GM18498 (cell line): ENCODE measurements around the gene TM4SF18.
"Not testable (repeated sequence)": the region's sequence is repeated elsewhere in the genome, so short reads cannot be mapped to it uniquely, and the experiment has no call there.

Experiments used
- ATAC-seq: cut with Tn5 transposase; IDR thresholded peaks from one replicate; pipeline ENCODE4 v1.9.1; 2021; ENCODE audit warnings: mild to moderate bottlenecking, moderate library complexity; ENCODE audit not compliant: unreplicated experiment

Gene TM4SF18, protein sequence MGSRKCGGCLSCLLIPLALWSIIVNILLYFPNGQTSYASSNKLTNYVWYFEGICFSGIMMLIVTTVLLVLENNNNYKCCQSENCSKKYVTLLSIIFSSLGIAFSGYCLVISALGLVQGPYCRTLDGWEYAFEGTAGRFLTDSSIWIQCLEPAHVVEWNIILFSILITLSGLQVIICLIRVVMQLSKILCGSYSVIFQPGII

GRCh38 chr3:149333176-149333859, at the start of gene TM4SF18:
TSS of gene TM4SF18 (minus strand) at chr3:149333636. CDS start at chr3:149333382, 254 bp downstream.
- ATAC-seq = no peak

DNA sequence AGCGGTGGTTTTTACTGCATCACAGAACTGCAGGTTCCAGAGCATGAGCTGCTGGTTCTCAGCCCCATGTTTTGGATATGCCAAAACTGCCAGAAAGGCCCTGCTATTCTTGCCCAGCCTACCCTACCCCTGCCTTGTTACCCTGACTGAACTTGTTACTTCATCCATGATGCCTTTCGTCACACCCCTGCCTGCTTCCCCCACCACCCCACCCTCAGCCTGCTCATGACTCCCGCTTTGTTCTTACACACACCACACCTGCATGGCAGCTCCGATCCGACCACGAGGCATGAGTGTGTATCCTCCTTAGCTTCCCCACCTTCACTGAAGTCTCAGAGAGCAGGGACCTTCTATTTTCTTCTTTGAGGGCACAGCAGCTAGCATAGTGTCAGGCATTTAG, 49.1 kb upstream of the TM4SF18 start:
- ATAC-seq = no peak

- ATAC-seq = no peak
These were observed 48.6 kb upstream of the TM4SF18 start for GRCh38 chr3:149382101-149382467.

DNA sequence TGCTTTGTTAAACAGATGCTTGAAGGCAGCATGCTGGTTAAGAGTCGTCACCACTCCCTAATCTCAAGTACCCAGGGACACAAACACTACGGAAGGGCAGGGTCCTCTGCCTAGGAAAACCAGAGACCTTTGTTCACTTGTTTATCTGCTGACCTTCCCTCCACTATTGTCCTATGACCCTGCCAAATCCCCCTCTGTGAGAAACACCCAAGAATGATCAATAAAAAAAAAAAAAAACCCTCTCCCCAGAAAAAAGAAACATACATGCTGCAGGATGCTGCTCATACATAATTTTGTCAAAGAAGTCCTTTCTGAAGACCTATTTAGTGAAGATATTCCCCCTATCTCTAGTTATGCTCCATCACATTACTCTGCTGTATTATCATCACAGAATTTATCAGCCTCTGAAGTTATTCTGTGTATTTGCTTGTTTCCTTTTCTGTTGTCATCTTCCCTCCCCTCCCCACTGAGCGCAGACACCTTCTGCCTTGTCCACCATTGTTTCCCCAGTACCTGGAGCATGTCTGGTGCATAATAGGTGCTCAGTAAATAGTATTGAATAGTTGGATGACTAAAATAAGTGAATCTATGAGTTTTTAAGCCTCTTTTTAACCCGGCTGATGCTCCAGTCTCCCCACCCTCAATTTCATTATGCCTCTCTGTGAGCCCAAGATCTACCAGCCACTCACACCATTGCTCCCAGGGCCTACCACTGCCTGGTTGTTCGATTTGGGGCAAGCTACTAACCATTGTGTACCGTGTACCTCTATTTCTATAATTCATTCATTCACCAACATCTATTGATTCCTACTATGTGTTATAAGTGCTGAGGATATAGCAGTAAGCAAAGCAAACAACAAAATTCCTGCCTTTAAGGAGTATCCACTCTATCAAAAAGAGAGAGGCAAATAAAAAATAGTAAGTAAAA, 48.0 kb upstream of the TM4SF18 start:
- no peak for ATAC-seq

- ATAC-seq = not testable (repeated sequence)
These were observed 46.8 kb upstream of the TM4SF18 start for GRCh38 chr3:149380220-149380619.

DNA sequence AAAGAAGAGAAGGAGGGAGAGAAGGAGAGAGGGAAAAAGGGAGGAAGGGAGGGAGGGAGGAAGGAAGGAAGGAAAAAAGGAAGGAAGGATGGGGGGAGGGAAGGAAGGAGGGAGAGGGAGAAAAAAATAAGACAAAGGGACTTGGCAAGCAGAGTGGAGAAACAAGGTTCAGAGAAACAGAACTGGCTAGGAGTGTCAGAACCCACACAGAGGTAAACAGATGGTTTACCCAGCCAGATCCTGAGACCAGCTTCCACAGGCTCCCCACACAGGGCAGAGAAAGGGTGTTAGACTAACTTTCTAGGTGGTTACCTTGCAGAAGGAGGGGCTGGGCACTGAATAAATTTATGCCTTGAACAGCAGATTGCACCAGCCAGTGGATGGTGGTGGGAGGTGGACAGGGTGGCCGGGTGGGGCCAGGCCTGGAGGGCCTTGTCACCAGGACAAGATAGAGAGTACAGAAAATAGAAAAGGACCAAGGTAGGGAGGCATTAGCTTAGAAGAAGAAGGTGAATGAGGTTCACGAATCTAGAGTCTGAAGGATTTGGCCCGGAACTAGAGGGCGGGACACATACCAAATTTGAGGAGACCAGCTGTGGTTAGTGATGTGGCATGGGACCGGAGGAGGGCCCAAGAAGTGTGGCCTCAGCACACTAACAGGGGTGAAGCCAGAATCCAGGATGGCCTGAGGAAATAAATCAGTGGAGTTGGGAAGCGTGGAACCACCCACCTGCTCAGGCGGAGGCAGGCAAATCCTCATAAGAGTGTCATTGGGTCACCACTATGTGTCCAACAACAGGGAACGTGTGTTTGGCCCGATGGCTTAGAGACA, 45.3 kb upstream of the TM4SF18 start:
- ATAC-seq = no peak

GRCh38 chr3:149377408-149378364, 44.2 kb upstream of the TM4SF18 start, which contains the start of gene TM4SF1:
TSS of gene TM4SF1 (minus strand) at chr3:149377649. CDS start at chr3:149377547, 102 bp downstream.
- no peak for ATAC-seq

GRCh38 chr3:149376718-149377407, 43.4 kb upstream of the TM4SF18 start:
- no peak for ATAC-seq

GRCh38 chr3:149375501-149376196, 42.2 kb upstream of the TM4SF18 start:
- ATAC-seq = no peak

DNA sequence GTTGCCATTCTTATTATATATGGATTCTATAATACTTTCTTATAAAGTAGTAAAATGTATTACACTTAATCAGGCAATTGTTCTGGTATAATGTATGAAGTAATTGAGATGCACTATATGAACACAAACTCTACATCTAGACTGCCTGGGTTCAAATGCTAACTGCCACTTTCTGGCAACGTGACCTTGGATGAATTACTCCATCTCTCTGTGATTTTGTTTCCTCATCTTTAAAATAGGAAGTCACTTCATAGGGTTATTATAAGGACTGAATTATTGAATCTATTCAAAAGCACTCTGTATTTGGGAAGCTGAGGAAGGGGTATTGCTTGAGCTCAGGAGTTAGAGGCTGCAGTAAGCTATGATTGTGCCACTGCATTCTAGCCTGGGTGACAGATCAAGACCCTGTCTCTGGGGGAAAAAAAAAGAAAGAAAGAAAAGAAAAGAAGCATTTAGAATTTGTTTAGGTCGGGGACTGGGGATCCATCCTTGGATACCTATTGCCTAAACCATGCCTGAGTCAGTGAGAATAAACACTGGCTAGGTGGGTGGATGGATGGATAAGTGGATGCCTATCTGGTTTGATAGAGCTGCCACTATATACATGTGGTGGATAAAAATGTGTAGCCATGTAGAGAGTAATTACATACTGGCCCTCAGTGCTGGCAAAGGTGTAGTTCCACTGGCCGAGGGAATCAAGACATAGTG, 41.5 kb upstream of the TM4SF18 start:
- no peak for ATAC-seq

DNA sequence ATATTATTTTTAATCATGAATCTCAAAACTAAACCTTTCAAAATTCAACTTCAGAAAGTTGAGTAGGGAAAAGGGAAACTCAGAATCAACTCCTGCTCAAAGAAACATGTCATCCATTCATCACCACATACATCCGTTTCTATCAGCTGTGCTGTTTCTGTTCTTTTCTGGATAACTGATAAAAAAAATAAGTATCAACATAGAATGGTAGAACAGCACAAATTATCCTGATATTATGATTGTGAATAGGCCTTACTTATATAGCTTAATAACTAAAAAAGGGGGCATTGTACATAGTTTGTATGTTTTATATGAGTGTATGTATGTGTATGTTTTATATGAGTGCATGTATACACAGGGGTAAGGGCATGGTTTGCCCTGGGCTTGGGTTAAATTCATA, 41.0 kb upstream of the TM4SF18 start:
- ATAC-seq = no peak

GRCh38 chr3:149373235-149374125, 40.0 kb upstream of the TM4SF18 start:
- no peak for ATAC-seq

- ATAC-seq = no peak
These were observed 38.3 kb upstream of the TM4SF18 start for GRCh38 chr3:149371723-149372114.

DNA sequence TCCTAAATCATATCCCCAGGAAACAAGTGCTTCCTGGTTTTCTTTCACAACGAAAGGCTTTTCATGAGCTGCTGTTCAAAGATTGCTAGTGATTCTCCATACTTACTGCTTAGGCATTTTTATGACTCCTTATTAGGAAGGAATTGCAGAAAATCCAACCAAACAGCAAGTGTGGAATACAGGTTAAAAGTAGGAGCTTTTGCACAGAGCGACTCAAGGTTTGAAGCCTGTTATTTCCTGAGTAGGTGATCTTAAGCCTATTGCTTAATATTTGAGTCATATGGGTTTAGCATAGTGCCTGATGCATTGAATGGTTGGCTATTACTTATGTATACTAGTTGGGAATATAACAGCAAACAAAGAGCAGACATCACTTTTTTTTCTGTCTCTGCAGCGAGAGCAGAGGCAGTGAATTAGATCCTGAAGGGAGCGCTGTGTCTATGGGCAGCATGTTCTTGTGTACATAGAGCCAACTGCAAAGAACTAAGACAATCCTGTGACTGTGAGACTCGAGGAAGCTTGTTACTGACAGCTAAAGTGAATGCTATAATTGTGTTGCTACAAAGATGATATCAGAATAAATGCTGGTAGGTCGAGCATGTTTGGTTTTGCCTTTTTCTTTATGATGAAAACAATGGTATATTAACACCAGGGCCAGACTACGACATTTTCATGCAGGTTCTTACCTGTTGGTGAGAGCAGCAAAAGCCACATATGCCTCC, 37.7 kb upstream of the TM4SF18 start:
- no peak for ATAC-seq

- ATAC-seq = no peak
These were observed 36.8 kb upstream of the TM4SF18 start for GRCh38 chr3:149369991-149370866.
